ENCODE measurements around the gene TEX11. TPM values are rescaled to one million over a fixed set of nuclear protein-coding genes. Genes with fewer than 3 reads are reported as not detected.

TEX11 gene
- total RNA-seq = not detected

GRCh38 chrX:70908541-70908940 lies at the start of gene TEX11:
Gene TEX11 (minus strand): TSS chrX:70908711. CDS start chrX:70907789, 922 bp downstream.
- Histone ChIP-seq H3K9me3 (no peaks in the 10 kb centered on the region), H3K27ac (no peak within 1 kb of the TSS), H3K27me3 (peaks cover 0 to 4% of the 10 kb centered on the region in 2 donors), H3K4me3 (no peak within 1 kb of the TSS), H3K36me3 (no peaks in the 10 kb centered on the region), H3K4me1 (no peaks in the 10 kb centered on the region)
- TF ChIP-seq POLR2A (IDR thresholded peaks at IDR 0.05) (no peak), EP300 (IDR thresholded peaks at IDR 0.05) (no peak), CTCF (IDR thresholded peaks at IDR 0.05) (no peak)
- DNase-seq (ENCODE audit: low spot score in 2 of 2) = no peak
- 76 to 92% methylated on average over 14 of the region's 14 CpGs for WGBS, 2 donors

- Histone ChIP-seq H3K4me1 (no peaks in the 10 kb centered on the region), H3K27me3 (no peaks in the 10 kb centered on the region), H3K9me3 (no peaks in the 10 kb centered on the region), H3K36me3 (no peaks in the 10 kb centered on the region), H3K4me3 (no peak overlapping the region), H3K27ac (no peak overlapping the region)
- TF ChIP-seq CTCF (IDR thresholded peaks at IDR 0.05) (no peak), EP300 (IDR thresholded peaks at IDR 0.05) (no peak), POLR2A (IDR thresholded peaks at IDR 0.05) (no peak)
- DNase-seq (ENCODE audit: low spot score in 2 of 2) = no peak
- 91 to 94% methylated on average over 3 of the region's 3 CpGs for WGBS, 2 donors
These were observed 46.4 kb upstream of the TEX11 start for GRCh38 chrX:70954871-70955270.

- whole genome bisulfite sequencing, 2 donors = 81 to 84% methylated on average over 6 of the region's 6 CpGs
- H3K27ac ChIP-seq = no peak overlapping the region
- no peak overlapping the region for H3K4me3 ChIP-seq
- H3K36me3 ChIP-seq = no peaks in the 10 kb centered on the region
- H3K4me1 ChIP-seq = no peaks in the 10 kb centered on the region
- no peak for TF ChIP-seq CTCF (IDR thresholded peaks at IDR 0.05)
- TF ChIP-seq EP300 (IDR thresholded peaks at IDR 0.05) = no peak
- TF ChIP-seq POLR2A (IDR thresholded peaks at IDR 0.05) = no peak
- H3K27me3 ChIP-seq = peaks cover 0 to 24% of the 10 kb centered on the region in 2 donors
- H3K9me3 ChIP-seq = no peaks in the 10 kb centered on the region
- no peak for DNase-seq (ENCODE audit: low spot score in 2 of 2)
These were observed 15.9 kb upstream of the TEX11 start for GRCh38 chrX:70924294-70924911.

GRCh38 chrX:70922774-70923473 lies 14.4 kb upstream of the TEX11 start:
- H3K36me3 ChIP-seq = no peaks in the 10 kb centered on the region
- no peaks in the 10 kb centered on the region for H3K4me1 ChIP-seq
- no peak overlapping the region for H3K4me3 ChIP-seq
- H3K27ac ChIP-seq = no peak overlapping the region
- WGBS, 2 donors = 22 to 33% methylated on average over 5 of the region's 5 CpGs
- no peak for DNase-seq (ENCODE audit: low spot score in 2 of 2)
- no peaks in the 10 kb centered on the region for H3K9me3 ChIP-seq
- no peak for TF ChIP-seq CTCF (IDR thresholded peaks at IDR 0.05)
- no peak for TF ChIP-seq EP300 (IDR thresholded peaks at IDR 0.05)
- TF ChIP-seq POLR2A (IDR thresholded peaks at IDR 0.05) = no peak
- H3K27me3 ChIP-seq = peaks cover 0 to 17% of the 10 kb centered on the region in 2 donors

GRCh38 chrX:70921709-70922352 lies 13.3 kb upstream of the TEX11 start:
- TF ChIP-seq POLR2A (IDR thresholded peaks at IDR 0.05) (no peak), EP300 (IDR thresholded peaks at IDR 0.05) (no peak), CTCF (IDR thresholded peaks at IDR 0.05) (no peak)
- no peaks in the 10 kb centered on the region for H3K4me1 ChIP-seq
- H3K27ac ChIP-seq = no peak overlapping the region
- H3K9me3 ChIP-seq = no peaks in the 10 kb centered on the region
- DNase-seq (ENCODE audit: low spot score in 2 of 2) = no peak
- WGBS, 2 donors = 15 to 25% methylated on average over 3 of the region's 3 CpGs
- peaks cover 0 to 16% of the 10 kb centered on the region in 2 donors for H3K27me3 ChIP-seq
- H3K36me3 ChIP-seq = no peaks in the 10 kb centered on the region
- H3K4me3 ChIP-seq = no peak overlapping the region
